Ascending aorta (tissue), 2 donors: ENCODE measurements around the gene PFKFB3. TPM values are rescaled to one million over a fixed set of nuclear protein-coding genes. Genes with fewer than 3 reads are reported as not detected.

Experiments used
- DNase-seq, 2 donors: peaks; one replicate each; pipeline ENCODE4 v3.0.0-alpha.2; 2019; ENCODE audit warnings: low spot score in 2 of 2
- H3K27ac ChIP-seq, 2 donors: fragments of 200-600 bp; sonication (generic); one replicate each; pipeline ENCODE4 v1.5.1; 2016 to 2017; ENCODE audit warnings: mild to moderate bottlenecking in 1 of 2
- H3K27me3 ChIP-seq: fragments of 200-600 bp; sonication (generic); one replicate; pipeline ENCODE4 v1.5.1; 2017
- H3K36me3 ChIP-seq, 2 donors: fragments of 200-600 bp; sonication (generic); one replicate each; pipeline ENCODE4 v1.5.1; 2016
- H3K4me1 ChIP-seq, 2 donors: fragments of 200-600 bp; sonication (generic); one replicate each; pipeline ENCODE4 v1.5.1; 2016 to 2017; ENCODE audit warnings: mild to moderate bottlenecking in 1 of 2
- H3K4me3 ChIP-seq, 2 donors: fragments of 200-600 bp; sonication (generic); one replicate each; pipeline ENCODE4 v1.5.1; 2016 to 2017; ENCODE audit warnings: mild to moderate bottlenecking in 1 of 2
- H3K9me3 ChIP-seq, 2 donors: fragments of 200-600 bp; sonication (generic); one replicate each; pipeline ENCODE4 v1.5.1; 2016
- intact Hi-C: fragments of 100-400 bp; cut with DNase I; formaldehyde crosslinking; loops from one replicate; pipeline ENCODE4 v1.15.1; 2023
- total RNA-seq: library from RNA; depleted of rRNA; stranded (reverse); fragments of >200 nt; gene quantifications from one replicate; pipeline ENCODE4 v1.1.0, GENCODE V29; 2016
- TF ChIP-seq, protein P1 (sequence below), 3 experiments: fragments of 200-600 bp in 2 of 3; fragments of 450-650 bp in 1 of 3; sonication (generic) in 2 of 3; IDR thresholded peaks; one replicate each; pipeline ENCODE4 v1.5.1; 2016 to 2019; ENCODE audit warnings: antibody characterized with exemption in 3 of 3, mild to moderate bottlenecking in 1 of 3, moderate library complexity in 1 of 3

PFKFB3 gene
- total RNA-seq, 1 donor from 2014 or later, result 68.0 TPM

- peaks cover 16 to 50% of the 10 kb centered on the region in 2 donors for H3K4me1 ChIP-seq
Observed at GRCh38 chr10:6179078-6179477, 23.7 kb upstream of the PFKFB3 start.

GRCh38 chr10:6180480-6181110 is 22.1 kb upstream of the PFKFB3 start:
- H3K9me3 ChIP-seq, result no peaks in the 10 kb centered on the region
- no peak overlapping the region for H3K4me3 ChIP-seq
- no peaks in the 10 kb centered on the region for H3K36me3 ChIP-seq
- intact Hi-C loops, result no loop called here
- DNase-seq, result no peak
- H3K4me1 ChIP-seq, result peaks cover 9 to 36% of the 10 kb centered on the region in 2 donors
- no peaks in the 10 kb centered on the region for H3K27me3 ChIP-seq
- TF ChIP-seq, protein P1, sequence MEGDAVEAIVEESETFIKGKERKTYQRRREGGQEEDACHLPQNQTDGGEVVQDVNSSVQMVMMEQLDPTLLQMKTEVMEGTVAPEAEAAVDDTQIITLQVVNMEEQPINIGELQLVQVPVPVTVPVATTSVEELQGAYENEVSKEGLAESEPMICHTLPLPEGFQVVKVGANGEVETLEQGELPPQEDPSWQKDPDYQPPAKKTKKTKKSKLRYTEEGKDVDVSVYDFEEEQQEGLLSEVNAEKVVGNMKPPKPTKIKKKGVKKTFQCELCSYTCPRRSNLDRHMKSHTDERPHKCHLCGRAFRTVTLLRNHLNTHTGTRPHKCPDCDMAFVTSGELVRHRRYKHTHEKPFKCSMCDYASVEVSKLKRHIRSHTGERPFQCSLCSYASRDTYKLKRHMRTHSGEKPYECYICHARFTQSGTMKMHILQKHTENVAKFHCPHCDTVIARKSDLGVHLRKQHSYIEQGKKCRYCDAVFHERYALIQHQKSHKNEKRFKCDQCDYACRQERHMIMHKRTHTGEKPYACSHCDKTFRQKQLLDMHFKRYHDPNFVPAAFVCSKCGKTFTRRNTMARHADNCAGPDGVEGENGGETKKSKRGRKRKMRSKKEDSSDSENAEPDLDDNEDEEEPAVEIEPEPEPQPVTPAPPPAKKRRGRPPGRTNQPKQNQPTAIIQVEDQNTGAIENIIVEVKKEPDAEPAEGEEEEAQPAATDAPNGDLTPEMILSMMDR (IDR thresholded peaks at IDR 0.05), result no peak
- no peak overlapping the region for H3K27ac ChIP-seq

More at GRCh38 chr10:6179078-6179477, 23.7 kb upstream of the PFKFB3 start:
- no peak for DNase-seq
- TF ChIP-seq, protein P1 (IDR thresholded peaks at IDR 0.05), result no peak
- H3K9me3 ChIP-seq, result no peaks in the 10 kb centered on the region
- no peaks in the 10 kb centered on the region for H3K36me3 ChIP-seq
- intact Hi-C loops, result no loop called here
- H3K27ac ChIP-seq, result no peak overlapping the region
- H3K4me3 ChIP-seq, result no peak overlapping the region
- H3K27me3 ChIP-seq, result no peaks in the 10 kb centered on the region

GRCh38 chr10:6181249-6181648 is 21.5 kb upstream of the PFKFB3 start:
- Histone ChIP-seq H3K9me3 (no peaks in the 10 kb centered on the region), H3K4me1 (peaks cover 5 to 32% of the 10 kb centered on the region in 2 donors), H3K27ac (no peak overlapping the region), H3K36me3 (no peaks in the 10 kb centered on the region), H3K4me3 (no peak overlapping the region), H3K27me3 (no peaks in the 10 kb centered on the region)
- intact Hi-C loops, result no loop called here
- TF ChIP-seq, protein P1 (IDR thresholded peaks at IDR 0.05), result no peak
- DNase-seq, result no peak

DNA sequence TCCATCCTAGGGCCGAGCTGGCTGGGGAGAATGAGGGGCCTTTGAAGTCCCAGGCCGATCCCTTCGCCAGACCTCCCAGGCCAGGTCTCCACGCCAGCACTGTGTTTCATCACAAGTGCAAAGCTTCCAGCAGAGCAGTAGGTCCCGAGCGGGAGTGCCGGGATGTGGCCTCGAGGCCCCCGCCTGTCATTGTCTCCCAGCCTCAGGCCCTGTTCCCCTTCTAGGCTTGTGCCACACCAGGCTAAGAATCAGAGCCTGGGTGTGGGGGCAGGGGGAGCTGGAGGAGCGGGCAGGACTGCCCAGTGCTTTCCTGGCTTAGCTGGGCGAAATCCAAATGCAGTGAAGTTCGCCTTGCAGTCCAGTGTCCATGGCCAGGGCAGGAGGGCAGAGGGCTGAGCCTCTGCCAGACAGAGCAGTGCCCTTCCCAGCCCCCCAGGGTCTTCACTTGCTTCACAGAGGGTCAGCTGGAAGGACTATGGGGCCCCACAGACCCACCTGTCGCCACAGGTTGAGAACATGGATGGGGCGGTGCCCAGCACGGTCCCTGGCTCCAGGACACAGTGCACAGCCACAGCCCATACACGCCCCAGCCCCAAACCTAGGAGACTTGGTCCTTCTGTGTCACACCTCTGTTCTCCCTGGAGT is 20.2 kb upstream of the PFKFB3 start:
- H3K4me3 ChIP-seq, result no peak overlapping the region
- intact Hi-C loops, result no loop called here
- no peaks in the 10 kb centered on the region for H3K9me3 ChIP-seq
- peak overlapping the region; percentile 12 to 35 for H3K27ac ChIP-seq
- TF ChIP-seq, protein P1 (IDR thresholded peaks at IDR 0.05), result no peak
- no peaks in the 10 kb centered on the region for H3K36me3 ChIP-seq
- peaks cover 5 to 22% of the 10 kb centered on the region in 2 donors for H3K4me1 ChIP-seq
- no peaks in the 10 kb centered on the region for H3K27me3 ChIP-seq
- DNase-seq, result no peak

- H3K4me3 ChIP-seq, result no peak overlapping the region
- H3K4me1 ChIP-seq, result peaks cover 5 to 13% of the 10 kb centered on the region in 2 donors
- no peaks in the 10 kb centered on the region for H3K36me3 ChIP-seq
- TF ChIP-seq, protein P1 (IDR thresholded peaks at IDR 0.05), result no peak
- intact Hi-C loops, result no loop called here
- H3K9me3 ChIP-seq, result no peaks in the 10 kb centered on the region
- DNase-seq, result no peak
- H3K27ac ChIP-seq, result no peak overlapping the region
- H3K27me3 ChIP-seq, result no peaks in the 10 kb centered on the region
Observed at GRCh38 chr10:6185039-6185716, 17.6 kb upstream of the PFKFB3 start.
